ENCODE results near the gene OSBPL3.

DNA sequence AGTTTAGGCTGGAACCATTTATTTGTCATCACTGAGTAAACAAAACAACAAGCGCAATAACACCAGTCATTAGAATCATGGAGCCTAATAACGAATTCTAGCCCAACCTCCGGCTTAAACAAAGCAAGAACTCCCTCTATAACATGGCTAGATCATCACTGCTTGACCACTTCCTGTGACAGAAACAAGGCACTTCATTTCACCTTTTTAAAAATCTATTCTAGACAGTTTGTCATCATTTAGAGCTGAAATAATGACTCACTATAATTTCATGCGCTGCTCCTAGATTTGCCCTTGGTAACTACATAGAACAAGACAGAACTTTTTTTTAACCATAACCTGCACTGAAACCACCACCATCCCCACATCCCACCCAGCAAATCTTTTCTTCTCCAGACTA is 81.3 kb downstream of the OSBPL3 start:
- TF ChIP-seq, protein P1, sequence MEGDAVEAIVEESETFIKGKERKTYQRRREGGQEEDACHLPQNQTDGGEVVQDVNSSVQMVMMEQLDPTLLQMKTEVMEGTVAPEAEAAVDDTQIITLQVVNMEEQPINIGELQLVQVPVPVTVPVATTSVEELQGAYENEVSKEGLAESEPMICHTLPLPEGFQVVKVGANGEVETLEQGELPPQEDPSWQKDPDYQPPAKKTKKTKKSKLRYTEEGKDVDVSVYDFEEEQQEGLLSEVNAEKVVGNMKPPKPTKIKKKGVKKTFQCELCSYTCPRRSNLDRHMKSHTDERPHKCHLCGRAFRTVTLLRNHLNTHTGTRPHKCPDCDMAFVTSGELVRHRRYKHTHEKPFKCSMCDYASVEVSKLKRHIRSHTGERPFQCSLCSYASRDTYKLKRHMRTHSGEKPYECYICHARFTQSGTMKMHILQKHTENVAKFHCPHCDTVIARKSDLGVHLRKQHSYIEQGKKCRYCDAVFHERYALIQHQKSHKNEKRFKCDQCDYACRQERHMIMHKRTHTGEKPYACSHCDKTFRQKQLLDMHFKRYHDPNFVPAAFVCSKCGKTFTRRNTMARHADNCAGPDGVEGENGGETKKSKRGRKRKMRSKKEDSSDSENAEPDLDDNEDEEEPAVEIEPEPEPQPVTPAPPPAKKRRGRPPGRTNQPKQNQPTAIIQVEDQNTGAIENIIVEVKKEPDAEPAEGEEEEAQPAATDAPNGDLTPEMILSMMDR (conservative IDR thresholded peaks at IDR 0.05; ENCODE audit: low read depth, low read length): no peak
- TF ChIP-seq EZH2phosphoT487 (IDR thresholded peaks at IDR 0.05; ENCODE audit: borderline replicate concordance, low read length): no peak
